HG03175 (cell line): ENCODE data around the gene MAP4K4.

Source experiments
- ATAC-seq: cut with Tn5 transposase; IDR thresholded peaks from one replicate; pipeline ENCODE4 v1.9.1; 2021; ENCODE audit warnings: mild to moderate bottlenecking, moderate library complexity; ENCODE audit not compliant: unreplicated experiment

Gene MAP4K4

GRCh38 chr2:101860157-101860556 is 162.7 kb downstream of the MAP4K4 start:
- no peak for ATAC-seq

- no peak for ATAC-seq
These were observed 163.3 kb downstream of the MAP4K4 start for GRCh38 chr2:101860782-101861181.

- no peak for ATAC-seq
These were observed 163.9 kb downstream of the MAP4K4 start for GRCh38 chr2:101861382-101861781.

DNA sequence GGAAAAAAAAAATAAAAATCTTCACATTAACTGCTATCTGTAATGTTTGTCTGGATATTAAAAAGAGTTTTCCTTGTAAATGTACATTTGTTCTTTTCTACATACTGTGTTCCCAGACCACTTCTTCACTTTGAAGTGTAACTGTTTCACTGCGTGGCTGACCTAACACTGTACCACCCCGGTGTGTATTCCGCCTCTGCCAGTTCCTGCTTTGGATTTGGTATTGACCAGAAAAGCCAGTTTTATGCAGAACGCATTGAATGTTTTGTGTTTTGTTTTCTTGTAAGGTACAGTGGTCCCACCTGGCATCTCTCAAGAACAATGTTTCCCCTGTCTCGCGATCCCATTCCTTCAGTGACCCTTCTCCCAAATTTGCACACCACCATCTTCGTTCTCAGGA is 166.0 kb downstream of the MAP4K4 start:
- no peak for ATAC-seq

DNA sequence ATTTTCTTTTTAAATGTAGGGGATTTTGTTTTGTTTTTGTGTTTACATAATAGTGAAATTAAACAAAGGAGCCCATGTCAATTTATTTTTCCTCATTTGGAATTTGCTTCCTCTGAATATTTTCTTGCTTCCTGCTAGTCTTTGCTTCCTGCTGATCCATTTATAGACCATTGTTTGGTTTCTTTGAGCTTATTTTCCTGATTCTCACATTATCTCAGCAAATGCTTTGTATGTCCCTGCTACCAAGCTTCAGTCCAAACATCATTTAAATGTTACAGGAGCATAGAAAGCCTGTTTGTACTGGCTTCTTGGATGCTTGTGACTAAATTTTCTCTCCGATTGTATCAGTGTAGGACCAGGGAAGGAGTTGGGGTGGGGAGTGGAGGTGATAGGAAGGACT is 166.9 kb downstream of the MAP4K4 start:
- ATAC-seq = no peak

GRCh38 chr2:101868525-101868924 is 171.0 kb downstream of the MAP4K4 start:
- ATAC-seq = no peak

GRCh38 chr2:101869527-101869926 is 172.0 kb downstream of the MAP4K4 start:
- ATAC-seq = no peak

GRCh38 chr2:101870444-101870843 is 172.9 kb downstream of the MAP4K4 start:
- ATAC-seq = no peak

- no peak for ATAC-seq
These were observed 174.0 kb downstream of the MAP4K4 start for GRCh38 chr2:101871480-101871879.

DNA sequence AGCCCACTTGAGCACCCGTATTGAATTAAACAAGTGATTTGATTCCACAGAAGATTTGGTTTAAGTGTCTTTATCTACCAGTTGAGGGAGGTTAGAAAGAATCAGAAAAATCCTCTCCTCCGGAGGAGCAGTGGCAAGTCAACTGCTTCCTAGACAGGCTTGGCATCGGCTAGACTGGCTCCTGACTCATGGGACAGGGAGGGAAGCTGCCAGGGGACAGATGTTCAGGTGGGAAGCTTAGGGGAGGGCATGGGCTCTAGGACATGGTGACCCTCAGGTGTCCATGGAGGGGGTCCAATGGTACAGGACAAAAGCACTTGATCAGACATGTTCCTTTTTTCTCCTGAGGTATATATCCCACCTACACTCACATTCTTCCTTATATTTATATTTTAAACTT is 175.0 kb downstream of the MAP4K4 start:
- no peak for ATAC-seq

DNA sequence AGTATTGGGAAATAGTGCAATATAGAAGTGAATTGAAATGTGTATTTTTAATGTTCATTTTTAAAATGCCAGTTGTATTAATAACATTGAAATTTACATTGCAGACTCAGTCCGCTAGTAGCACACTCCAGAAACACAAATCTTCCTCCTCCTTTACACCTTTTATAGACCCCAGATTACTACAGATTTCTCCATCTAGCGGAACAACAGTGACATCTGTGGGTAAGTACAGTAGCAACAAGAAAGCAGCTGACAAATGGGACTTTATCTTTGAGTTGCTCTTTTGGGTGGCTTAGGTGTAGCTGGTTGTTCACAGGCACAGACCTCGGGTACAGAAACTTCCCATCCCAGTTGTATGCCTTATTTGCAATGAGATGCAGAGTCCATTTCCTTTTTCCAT is 176.0 kb downstream of the MAP4K4 start:
- no peak for ATAC-seq

DNA sequence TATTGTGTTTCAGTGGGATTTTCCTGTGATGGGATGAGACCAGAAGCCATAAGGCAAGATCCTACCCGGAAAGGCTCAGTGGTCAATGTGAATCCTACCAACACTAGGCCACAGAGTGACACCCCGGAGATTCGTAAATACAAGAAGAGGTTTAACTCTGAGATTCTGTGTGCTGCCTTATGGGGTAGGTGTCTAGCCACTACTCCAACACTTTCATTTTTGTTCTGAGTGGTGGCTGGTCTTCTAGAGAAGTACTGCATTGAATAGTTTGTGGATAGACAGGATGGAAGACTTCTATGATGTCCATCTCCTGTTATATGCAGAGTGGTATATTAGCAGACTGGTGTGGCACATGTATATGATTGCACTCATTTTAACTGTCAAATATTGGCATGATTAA is 176.6 kb downstream of the MAP4K4 start:
- no peak for ATAC-seq

DNA sequence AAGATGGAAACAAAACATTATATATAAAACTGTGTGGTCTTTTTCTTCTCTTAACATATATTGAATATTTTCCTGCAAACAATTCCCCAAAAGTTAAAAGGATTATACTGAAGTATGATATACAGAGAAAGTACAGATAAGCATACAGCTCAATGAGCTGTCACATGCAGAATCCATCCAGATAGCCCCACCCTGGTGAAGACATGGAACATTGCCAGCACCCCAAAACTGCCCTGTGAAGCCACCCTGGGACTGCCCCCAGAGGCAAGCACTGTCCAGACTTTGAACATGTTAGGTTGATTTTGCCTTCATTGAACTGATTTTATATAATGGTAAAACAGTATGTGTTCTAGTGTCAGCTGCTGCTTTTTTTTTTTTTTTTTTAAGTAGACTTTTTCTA is 182.0 kb downstream of the MAP4K4 start:
- no peak for ATAC-seq

DNA sequence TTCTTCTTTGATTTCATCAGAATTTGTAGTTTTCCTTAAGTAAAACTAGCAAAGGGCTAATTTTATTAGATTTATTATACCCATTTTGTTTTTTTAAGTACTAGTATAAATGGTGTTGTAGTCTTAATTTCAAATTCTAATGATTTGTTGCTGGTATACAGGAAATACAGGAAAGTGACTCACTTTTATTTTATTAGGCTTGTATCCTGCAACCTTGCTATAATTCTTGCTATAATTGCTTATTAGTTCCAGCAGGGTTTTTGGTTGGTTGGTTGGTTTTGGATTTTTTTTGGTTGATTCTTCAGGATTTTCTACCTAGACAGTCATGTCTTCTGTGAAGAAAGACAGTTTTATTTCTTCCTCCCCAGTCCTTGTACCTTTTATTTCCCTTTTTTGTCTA is 183.6 kb downstream of the MAP4K4 start:
- no peak for ATAC-seq

GRCh38 chr2:101882769-101883307 is 185.3 kb downstream of the MAP4K4 start:
- no peak for ATAC-seq

DNA sequence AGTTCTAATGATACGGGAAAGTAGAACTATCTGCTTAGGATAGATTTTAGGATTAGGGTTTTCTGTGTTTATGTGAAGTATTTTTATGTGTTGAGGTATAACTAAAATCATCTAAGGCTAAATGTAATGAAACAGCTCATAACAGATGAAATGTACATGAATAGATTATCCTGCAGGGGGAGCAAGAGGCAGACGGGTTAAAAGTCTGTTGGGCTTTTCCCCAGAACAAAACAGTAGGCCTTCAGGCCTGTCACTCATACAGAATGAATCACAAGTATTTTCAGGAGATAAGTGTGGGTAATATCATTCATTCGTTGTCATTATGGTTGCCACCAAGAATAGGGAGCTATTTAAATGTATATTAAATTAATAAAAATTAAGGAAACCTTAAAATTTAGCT is 186.4 kb downstream of the MAP4K4 start:
- peak; percentile 61 for ATAC-seq

GRCh38 chr2:101884423-101884822 is 186.9 kb downstream of the MAP4K4 start:
- ATAC-seq = no peak

- no peak for ATAC-seq
These were observed 189.8 kb downstream of the MAP4K4 start for GRCh38 chr2:101887328-101887727.

- ATAC-seq = no peak
These were observed 192.1 kb downstream of the MAP4K4 start for GRCh38 chr2:101889460-101890098.

GRCh38 chr2:101892377-101892776 is 194.9 kb downstream of the MAP4K4 start:
- ATAC-seq = no peak

DNA sequence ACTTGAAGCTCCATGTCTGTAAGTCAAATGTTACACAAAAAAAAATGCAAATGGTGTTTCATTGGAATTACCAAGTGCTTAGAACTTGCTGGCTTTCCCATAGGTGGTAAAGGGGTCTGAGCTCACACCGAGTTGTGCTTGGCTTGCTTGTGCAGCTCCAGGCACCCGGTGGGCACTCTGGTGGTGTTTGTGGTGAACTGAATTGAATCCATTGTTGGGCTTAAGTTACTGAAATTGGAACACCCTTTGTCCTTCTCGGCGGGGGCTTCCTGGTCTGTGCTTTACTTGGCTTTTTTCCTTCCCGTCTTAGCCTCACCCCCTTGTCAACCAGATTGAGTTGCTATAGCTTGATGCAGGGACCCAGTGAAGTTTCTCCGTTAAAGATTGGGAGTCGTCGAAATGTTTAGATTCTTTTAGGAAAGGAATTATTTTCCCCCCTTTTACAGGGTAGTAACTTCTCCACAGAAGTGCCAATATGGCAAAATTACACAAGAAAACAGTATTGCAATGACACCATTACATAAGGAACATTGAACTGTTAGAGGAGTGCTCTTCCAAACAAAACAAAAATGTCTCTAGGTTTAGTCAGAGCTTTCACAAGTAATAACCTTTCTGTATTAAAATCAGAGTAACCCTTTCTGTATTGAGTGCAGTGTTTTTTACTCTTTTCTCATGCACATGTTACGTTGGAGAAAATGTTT is 196.3 kb downstream of the MAP4K4 start:
- no peak for ATAC-seq

GRCh38 chr2:101895039-101895438 is 197.5 kb downstream of the MAP4K4 start:
- no peak for ATAC-seq
